Fibroblast of lung (primary cell): ENCODE data around the gene HYAL2. TPM values are rescaled to one million over a fixed set of nuclear protein-coding genes. Genes with fewer than 3 reads are reported as not detected.

Experiments
- DNase-seq, 2 donors: peaks; one replicate each; pipeline versions ENCODE4 v3.0.0 to v3.0.0-alpha.2; 2010; ENCODE audit warnings: low read depth in 2 of 2
- H2AFZ ChIP-seq: 2 replicates; pipeline ENCODE4 v1.5.1; 2012; ENCODE audit warnings: low read length, control low read depth, inconsistent platforms
- H3K27ac ChIP-seq: 2 replicates; pipeline ENCODE4 v1.5.1; 2011; ENCODE audit warnings: low read length, control low read depth; ENCODE audit not compliant: insufficient read depth
- H3K27me3 ChIP-seq: 2 replicates; pipeline ENCODE4 v1.5.1; 2011; ENCODE audit warnings: mild to moderate bottlenecking, low read length; ENCODE audit not compliant: control insufficient read depth, insufficient read depth
- H3K36me3 ChIP-seq: 2 replicates; pipeline ENCODE4 v1.5.1; 2011; ENCODE audit warnings: low read length; ENCODE audit not compliant: control insufficient read depth, insufficient read depth
- H3K4me1 ChIP-seq: 2 replicates; pipeline ENCODE4 v1.5.1; 2011; ENCODE audit warnings: low read length; ENCODE audit not compliant: control insufficient read depth, insufficient read depth; ENCODE audit errors: extremely low read depth
- H3K4me2 ChIP-seq: 2 replicates; pipeline ENCODE4 v1.5.1; 2011; ENCODE audit warnings: low read length, control low read depth; ENCODE audit not compliant: insufficient read depth; ENCODE audit errors: extremely low read depth
- H3K4me3 ChIP-seq, 4 experiments: fragments of 200-600 bp in 1 of 4; sonication (generic) in 1 of 4; replicated peaks in 1 of 4; 2 replicates each; pipeline ENCODE4 v1.5.1; 2011 to 2016; ENCODE audit warnings: low read length in 4 of 4, low read depth in 3 of 4, mild to moderate bottlenecking in 3 of 4, control low read depth in 2 of 4, inconsistent platforms in 1 of 4, mixed read lengths in 1 of 4; ENCODE audit not compliant: insufficient read depth in 1 of 4; ENCODE audit errors: control extremely low read depth in 1 of 4
- H3K79me2 ChIP-seq: 2 replicates; pipeline ENCODE4 v1.5.1; 2012; ENCODE audit warnings: mild to moderate bottlenecking, low read length, inconsistent platforms; ENCODE audit not compliant: control insufficient read depth, insufficient read depth
- H3K9ac ChIP-seq: 2 replicates; pipeline ENCODE4 v1.5.1; 2011; ENCODE audit warnings: mild to moderate bottlenecking, low read length, control low read depth; ENCODE audit not compliant: insufficient read depth
- H3K9me3 ChIP-seq: 2 replicates; pipeline ENCODE4 v1.5.1; 2012; ENCODE audit warnings: low read depth, low read length; ENCODE audit not compliant: control insufficient read depth, insufficient read depth
- H4K20me1 ChIP-seq: 2 replicates; pipeline ENCODE4 v1.5.1; 2011; ENCODE audit warnings: low read length; ENCODE audit not compliant: control insufficient read depth, insufficient read depth; ENCODE audit errors: extremely low read depth
- CTCF ChIP-seq, 2 donors: IDR thresholded peaks in 1 of 2; conservative IDR thresholded peaks in 1 of 2; 1 replicate in 1 of 2; 2 replicates in 1 of 2; pipeline ENCODE4 v1.5.1; 2011 to 2012; ENCODE audit warnings: low read length in 2 of 2, control low read depth in 1 of 2, inconsistent platforms in 1 of 2, low read depth in 1 of 2, mild to moderate bottlenecking in 1 of 2
- EZH2 ChIP-seq: IDR thresholded peaks from 2 replicates; pipeline ENCODE4 v1.5.1; 2012; ENCODE audit warnings: low read length, control low read depth, mild to moderate bottlenecking; ENCODE audit errors: missing control alignments
- polyA plus RNA-seq, 2 donors: library from polyadenylated mRNA; depleted of rRNA in 1 of 2; stranded (reverse) in 1 of 2; unstranded in 1 of 2; fragments of >200 nt; gene quantifications; 2 replicates each; pipeline ENCODE4 v1.2.1, GENCODE V29; 2011 to 2012; ENCODE audit warnings: missing spikeins in 1 of 2
- total RNA-seq: library from RNA; depleted of rRNA; stranded (reverse); fragments of >200 nt; gene quantifications from 2 replicates; pipeline ENCODE4 v1.2.1, GENCODE V29; 2014

HYAL2 gene
- total and polyA plus RNA-seq, 2 donors (not counting 1 experiment from before 2014, with no cell fraction given): 35.1 to 52.5 TPM

- TF ChIP-seq CTCF (conservative IDR thresholded peaks at IDR 0.05 in 1 of 2, IDR thresholded peaks at IDR 0.05 in 1 of 2; ENCODE audit: low read depth in 1 of 2, low read length in 2 of 2) (no peak), EZH2 (no peak)
- no peaks in the 10 kb centered on the region for H3K9me3 ChIP-seq
- H3K4me3 ChIP-seq: no peak overlapping the region
- no peak overlapping the region for H3K4me2 ChIP-seq
- H3K36me3 ChIP-seq: peaks cover 2% of the 10 kb centered on the region
- peaks cover under 1% of the 10 kb centered on the region for H3K79me2 ChIP-seq
- no peak for DNase-seq
- H3K27me3 ChIP-seq: no peaks in the 10 kb centered on the region
- no peaks in the 10 kb centered on the region for H4K20me1 ChIP-seq
- peaks cover 20% of the 10 kb centered on the region for H3K4me1 ChIP-seq
- no peak overlapping the region for H2AFZ ChIP-seq
- H3K9ac ChIP-seq: no peak overlapping the region
- no peak overlapping the region for H3K27ac ChIP-seq
Observed at GRCh38 chr3:50296721-50297383, 25.7 kb downstream of the HYAL2 start.

- TF ChIP-seq EZH2 (no peak), CTCF (conservative IDR thresholded peaks at IDR 0.05 in 1 of 2, IDR thresholded peaks at IDR 0.05 in 1 of 2; ENCODE audit: low read depth in 1 of 2, low read length in 2 of 2) (no peak)
- H3K4me3 ChIP-seq: no peak overlapping the region
- H2AFZ ChIP-seq: no peak overlapping the region
- no peak overlapping the region for H3K4me2 ChIP-seq
- peaks cover 11% of the 10 kb centered on the region for H3K79me2 ChIP-seq
- peaks cover 20% of the 10 kb centered on the region for H3K4me1 ChIP-seq
- no peak overlapping the region for H3K9ac ChIP-seq
- H3K27me3 ChIP-seq: no peaks in the 10 kb centered on the region
- H4K20me1 ChIP-seq: no peaks in the 10 kb centered on the region
- H3K27ac ChIP-seq: no peak overlapping the region
- peaks cover 2% of the 10 kb centered on the region for H3K36me3 ChIP-seq
- H3K9me3 ChIP-seq: no peaks in the 10 kb centered on the region
- DNase-seq: no peak
Observed at GRCh38 chr3:50295553-50296431, 26.8 kb downstream of the HYAL2 start.
